ENCODE results near the gene CLEC16A.

Gene CLEC16A

DNA sequence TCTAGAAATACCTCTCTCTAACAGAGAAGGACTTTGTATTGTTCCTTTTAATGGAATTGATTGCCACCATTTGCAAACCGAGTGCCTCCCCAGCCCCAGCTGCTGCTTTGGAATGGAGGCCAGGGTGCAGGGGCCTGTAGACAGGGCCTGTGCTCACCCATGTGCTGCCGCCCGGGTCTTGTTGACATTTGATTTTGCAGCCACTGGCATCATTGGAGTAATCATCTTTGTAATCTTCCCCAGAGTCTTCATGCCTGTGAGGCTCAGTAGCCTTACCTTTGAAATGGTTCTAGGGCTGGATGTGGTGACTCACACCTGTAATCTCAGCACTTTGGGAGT is 119.8 kb downstream of the CLEC16A start:
- DNase-seq = no peak

DNA sequence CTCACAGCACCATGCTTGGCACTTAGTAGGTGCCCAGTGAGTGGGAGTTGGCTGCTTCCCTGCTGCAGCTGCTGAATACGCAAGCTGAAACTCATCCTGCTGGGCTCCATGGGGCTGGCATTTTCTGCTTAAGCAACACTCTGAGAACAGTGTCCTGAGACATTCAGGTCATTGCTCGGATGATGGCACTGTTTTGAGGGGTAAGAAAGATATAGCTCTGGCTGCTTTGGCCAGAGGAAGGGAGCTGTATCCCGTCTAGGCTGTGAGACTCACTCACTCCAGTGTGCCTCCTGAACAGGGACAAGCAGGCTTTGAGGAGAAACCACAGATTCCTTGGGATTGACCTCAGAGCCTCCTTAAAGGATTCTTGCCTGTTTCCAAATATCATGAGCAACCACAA is 120.5 kb downstream of the CLEC16A start:
- DNase-seq = no peak

DNA sequence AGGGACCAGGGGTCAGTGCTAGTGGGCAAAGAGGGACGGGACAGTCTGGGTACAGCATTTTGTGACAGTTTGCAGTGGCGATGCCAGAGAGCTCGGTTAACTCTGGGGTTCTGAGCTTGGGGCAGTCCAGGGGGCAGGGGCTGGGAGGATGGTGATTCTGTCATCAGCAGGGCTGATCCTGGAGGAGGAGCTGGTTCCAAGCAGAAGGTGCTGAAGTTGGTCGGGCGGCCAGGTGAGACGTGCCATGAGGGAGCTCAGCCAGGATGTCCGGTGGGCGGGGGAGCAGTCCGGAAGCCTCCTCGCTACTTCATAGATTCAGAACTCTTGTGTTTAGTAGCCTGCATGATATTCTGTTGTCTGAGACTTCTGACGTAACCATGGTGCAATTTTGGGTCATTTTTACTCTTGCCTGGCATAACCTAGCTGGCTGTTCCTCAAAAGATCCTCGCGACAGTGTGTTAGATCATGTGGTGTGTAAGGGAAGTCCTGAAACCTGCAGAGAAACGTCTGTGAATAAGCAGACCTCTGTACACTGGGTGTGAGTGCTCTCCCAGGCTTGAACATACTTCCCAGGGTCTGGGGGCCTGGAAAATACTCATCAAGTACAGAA is 122.0 kb downstream of the CLEC16A start:
- no peak for DNase-seq

DNA sequence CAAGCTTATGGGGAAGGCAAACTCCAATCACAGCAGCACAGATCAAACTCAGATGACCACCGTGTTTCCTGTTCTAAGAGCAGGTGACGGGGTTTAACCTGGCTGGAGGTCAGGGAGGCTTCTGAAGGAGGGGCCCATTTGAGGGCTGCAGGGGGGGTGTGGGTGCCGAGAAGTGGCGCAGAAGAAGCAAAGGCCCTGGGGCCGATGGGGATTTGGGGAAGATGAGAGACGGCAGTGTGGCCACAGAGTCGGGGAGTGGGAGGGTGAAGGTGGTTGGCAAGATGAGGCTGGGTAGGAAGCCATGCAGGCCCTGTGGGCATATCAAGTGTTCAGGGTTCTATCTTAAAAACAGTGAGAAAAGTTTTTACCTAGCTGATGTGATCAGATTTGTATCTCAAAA is 122.9 kb downstream of the CLEC16A start:
- no peak for DNase-seq

DNA sequence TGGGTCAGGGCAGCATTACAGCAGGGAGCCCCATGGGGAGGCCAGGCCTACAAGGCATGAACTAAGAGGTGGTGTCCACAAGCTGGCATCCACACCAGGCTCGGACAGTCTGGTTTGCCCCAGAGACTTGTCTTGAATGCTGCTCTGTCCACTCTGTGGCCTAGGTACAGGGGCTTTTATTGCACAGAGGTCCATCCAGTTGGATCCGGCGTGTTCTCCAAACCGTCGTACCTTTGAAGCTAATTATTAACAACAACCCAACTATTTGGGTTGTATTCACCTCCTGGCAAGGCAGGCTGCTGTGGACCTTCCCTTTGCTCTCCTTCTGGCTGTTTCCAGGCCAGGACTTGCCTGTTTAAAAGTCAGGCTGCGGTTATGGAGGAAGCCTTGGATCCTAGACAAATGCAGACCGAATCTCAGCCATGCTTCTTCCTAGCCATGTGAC is 123.4 kb downstream of the CLEC16A start:
- no peak for DNase-seq

DNA sequence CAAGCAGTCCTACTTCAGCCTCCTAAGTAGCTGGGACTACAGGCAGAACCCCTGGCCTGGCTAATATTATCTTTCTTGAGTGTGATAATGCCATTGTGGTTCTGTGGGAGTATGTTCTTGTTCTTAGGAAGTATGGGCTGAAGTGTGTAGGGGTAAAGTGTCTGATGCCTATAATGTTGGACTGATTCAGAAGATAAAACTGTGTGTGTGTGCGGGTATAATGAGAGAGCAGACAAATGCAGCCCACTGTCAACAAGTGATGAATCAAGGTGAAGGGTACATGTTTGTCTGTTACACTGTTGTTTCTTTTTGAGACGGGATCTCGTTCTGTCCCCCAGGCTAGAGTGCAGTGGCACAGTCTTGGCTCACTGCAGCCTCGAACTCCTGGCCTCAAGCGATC is 127.5 kb downstream of the CLEC16A start:
- DNase-seq = no peak

DNA sequence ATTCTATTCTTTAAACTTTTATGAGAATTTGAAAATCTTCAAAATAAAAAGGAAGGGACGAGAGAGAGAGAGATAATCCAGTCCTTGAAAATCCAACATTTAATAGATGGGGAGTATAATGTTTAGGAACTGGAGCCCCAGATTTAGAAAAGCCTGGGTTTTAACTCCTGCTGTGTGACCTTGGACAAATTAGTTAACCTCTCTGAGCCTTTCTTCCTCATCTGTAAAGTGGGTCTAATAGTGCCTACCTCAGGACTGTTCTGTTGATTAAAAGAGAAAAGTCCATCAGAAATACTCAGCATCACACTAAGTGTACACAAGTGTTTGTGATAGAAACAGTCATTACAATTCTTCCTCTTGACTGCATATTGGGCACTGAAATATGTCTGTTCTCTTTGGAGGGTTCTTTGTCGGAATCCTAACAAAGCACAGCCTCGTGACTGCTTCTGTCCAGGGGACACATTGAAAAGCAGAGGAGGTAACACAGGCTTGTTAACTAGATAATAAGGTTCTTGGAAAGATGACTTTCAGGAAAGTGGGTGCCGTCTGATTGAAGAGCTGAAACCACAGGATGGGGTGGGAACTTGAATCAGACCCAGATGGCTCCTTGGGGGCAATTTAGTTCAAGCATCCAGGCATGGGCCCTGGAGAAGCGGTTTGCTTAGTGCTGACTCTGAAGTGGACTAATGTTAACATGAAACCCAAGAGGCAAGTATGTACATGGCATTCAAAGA is 128.2 kb downstream of the CLEC16A start:
- DNase-seq = no peak

DNA sequence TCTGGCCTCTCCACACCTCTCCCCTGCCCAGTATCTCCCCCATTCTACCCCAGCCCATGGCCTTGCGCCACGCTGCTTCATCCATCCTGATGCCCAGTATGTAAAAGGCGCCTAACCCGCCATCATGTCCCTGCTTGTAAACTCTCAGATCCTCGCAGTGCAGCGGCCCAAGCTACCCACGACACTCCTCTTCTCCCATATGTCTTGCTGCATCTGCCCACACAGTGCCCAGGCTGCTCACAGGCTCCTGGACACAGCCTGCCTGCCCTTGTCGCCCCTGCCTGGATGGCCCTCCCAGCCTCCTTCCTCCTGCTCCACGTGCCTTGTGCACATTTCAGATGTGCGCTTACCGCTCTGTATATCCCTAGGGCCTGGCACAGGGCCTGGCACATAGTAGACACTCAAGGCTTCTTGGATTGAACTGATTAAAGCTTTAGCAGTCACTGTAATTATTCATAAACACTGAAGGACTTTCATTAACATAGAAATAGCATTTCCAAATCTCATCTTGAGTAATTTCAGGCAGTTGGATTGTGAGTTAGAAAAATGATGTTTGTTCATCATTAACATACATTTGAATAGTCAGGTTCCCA is 129.1 kb downstream of the CLEC16A start:
- no peak for DNase-seq

DNA sequence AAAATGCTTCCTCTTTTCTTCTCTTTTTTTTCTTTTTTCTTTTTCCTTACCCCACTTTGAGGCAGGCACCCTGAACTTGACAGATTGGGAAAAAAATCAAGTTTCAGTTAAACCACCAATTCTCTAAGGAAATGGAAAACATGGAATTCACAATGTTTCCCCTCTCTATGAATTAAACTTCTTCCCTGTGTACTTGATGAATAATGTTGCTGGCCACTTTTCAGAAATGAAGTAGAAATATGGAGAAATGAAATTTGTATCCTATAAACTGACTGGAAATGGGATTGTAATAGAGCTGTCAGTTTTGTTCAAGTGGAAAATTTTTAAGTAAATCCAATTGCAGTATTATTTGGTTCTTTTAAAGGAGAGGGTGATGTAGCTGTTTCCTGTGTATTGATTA is 129.8 kb downstream of the CLEC16A start:
- no peak for DNase-seq

DNA sequence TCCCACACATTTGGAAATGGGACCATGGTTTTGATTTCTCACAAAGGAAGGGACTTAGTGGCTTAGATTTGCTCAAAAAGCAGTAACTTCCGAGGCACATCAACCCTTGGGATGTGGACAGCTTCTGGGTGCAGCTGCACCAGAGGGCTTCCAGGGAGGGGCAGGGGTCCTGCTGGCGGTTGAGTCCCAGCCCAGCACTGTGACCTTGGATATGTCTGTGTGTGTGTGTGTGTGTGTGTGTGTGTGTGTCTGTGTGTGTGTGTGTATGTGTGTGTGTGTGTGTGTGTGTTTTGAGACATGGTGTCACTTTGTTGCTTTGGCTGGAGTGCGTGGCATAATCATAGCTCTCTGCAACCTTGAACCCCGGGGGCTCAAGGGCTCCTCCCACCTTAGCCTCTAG is 130.8 kb downstream of the CLEC16A start:
- no peak for DNase-seq

DNA sequence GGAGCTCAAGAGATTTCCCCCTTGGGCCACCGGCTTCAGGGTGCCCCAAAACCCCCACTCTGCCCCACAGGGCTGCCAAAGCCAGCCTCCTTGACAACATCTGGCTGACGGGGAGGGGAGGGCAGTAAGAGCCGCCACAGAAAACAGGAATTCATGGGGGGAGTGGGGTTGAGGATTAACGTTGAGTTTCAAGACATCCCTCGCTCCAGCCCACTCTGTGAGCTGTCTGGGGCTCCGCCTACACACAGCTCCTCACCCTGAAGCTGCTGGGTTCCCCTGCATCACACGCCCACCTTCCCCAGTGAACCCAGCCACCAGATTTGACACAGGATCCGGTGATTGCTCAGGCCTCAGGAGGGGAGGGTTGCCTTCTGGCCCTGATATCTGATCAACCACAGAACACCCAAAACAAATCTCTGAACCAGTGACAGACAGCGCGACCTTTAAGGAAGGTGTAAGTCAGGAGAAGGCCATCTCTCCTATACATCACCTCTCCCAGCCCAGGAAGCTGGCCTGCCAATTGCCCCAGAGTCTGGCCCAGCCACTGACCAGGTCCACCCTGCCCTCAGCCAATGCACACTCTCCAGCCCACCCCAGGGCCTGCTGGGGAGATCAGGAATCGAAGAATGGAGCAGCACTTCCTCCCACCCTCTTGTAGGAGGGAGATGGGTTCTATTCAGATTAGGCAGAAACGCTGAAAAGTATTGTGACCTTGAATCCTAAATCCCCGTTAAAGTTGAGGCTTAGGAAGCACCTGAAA is 132.1 kb downstream of the CLEC16A start:
- no peak for DNase-seq

DNA sequence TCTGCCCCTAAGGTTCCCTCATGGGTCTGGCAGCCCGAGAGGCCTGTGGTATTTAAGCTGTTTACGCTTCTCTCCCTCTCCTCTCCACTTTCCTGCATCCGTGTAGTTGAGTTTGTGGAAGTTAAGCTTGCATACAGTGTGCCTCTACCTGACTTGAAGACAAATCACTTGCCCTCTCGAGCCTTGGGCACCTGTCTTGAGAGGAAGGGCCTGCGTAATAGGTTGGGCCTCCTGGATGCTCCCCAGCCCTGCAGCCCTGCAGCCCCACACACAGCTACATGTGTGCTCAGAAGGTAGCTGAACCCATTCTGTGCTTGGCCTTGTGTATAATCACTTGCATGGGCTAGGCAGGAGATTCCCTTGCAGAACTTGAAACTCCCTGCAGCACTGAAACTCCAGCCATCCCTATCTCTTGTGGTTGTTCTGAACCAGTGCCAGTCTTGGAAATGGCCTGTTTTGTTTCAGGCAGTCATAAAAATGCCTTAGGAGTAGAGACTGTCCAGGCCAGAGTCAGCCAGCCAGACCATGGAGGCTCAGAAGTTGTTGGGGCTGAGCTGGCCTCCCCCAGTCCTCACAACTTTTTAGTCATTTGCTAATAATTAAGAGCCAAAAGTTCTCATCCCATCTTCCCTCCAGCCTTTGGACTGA is 134.6 kb downstream of the CLEC16A start:
- no peak for DNase-seq

DNA sequence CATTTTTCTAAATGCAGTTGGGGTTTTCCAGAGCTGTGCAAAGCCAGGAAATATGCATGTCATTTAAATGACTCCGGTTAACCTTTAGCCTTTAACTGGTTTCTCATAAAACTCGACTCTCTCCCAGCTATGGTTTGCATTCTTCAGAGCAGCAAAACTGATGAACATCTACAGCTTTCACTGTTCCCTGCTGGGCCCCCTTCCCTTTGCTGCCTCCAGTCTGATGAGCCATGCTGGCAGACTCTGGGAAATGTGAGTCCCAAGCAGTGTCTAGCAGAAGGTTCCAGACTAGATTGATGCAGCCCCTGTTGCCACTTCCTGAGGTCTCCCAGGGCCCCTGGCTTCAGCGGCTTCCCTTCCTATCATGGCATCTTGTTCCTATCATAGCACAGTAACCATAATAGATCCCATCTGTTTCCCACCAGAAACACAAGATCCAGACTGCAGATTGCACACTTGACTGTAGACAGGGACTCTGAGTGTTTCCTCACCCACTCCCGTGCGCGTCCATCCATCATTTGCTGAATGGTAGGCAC is 135.4 kb downstream of the CLEC16A start:
- no peak for DNase-seq

DNA sequence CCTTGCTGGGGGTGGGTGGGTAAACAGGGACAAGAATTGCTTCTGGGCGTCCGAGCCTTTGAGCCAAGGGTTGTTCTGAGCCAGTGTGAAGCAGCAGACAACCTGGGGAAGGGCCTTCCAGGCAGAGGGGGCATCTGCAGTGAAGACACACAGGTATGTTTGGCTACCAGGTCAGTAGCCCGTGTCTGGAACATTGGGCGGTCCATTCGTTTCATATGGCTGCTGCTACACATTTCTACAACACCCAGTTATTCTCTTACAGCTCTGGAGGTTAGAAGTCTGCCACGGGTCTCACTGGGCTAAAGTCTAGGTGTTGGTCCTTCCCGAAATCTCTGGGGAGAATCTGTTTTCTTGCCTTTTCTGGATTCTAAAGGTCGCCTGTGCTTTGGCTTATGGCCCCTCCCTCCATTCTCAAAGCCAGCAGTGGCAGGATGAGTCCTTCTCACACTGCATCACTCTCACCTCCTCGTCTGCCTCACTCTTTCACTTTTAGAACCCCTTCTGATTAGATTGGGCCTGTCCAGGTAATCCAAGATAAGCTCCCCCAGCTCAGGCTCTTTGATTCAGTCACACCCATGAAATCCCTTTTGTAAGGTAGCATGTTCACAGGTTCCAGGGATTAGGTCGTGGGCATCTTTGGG is 136.1 kb downstream of the CLEC16A start:
- DNase-seq = no peak

DNA sequence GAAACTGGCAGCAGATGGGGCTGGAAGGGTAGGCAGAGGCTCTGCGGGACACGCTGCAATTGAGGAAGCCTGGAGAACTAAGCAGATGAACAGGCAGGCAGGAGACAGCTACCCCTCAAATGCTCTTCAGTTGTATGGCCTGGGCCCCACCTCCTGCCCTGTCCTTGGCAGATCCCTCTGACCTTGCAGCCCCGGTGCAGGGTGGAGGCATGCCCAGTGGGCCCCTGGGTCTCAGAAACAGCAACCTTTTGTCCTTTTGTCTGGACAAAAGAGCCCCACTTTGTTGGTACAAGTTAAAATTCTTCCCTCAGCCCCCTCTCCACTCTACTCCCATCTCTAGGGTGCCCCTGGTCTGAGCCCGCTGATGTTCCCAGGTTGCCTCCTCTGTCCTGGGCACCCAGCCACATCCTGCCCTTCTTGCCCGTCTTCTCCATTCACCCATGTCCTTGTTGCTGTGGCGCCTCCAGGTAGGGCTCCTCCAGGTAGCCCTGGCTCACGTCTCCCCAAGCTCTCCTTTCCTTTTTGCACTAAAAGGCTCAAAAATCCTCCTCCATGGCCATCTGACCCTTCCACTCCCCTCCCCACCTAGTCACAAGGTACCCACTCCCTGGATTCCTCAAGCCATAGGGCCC is 136.8 kb downstream of the CLEC16A start:
- no peak for DNase-seq

DNA sequence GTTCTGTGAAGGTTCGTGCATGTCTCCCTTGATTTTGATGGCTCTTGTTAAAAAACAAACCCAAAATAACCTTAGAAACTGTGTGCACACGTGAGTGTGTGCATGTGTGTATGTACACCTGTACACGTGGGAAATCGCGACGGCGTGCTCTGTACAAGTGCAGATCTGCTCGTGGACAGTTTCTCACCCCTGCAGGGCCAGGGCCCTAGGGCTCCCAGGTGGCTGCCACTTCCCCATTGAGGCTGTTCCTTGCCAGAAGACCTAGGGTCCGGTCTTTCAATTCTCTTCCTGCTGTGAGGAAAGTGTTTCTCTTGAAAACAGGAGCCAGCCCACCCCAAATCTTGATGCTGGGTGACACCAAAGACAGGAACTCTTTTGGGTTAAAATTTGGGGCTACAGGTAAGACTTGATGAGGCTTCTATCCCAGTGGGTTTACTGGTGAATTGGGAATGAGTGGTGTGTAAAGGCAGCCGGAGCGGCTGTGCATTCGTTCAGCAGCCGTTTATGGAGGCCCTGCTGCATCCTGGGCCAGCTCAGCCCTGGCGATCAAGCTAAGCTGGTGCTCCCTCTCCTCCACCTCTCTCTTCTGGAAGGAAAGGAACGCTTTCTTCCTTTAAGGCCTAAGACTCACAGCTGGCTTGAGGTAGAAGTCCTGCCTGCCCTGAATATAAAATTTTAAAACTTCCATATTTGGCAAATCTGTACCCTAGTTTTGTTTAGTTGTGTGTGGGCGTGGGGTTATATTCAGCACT is 137.9 kb downstream of the CLEC16A start:
- no peak for DNase-seq

DNA sequence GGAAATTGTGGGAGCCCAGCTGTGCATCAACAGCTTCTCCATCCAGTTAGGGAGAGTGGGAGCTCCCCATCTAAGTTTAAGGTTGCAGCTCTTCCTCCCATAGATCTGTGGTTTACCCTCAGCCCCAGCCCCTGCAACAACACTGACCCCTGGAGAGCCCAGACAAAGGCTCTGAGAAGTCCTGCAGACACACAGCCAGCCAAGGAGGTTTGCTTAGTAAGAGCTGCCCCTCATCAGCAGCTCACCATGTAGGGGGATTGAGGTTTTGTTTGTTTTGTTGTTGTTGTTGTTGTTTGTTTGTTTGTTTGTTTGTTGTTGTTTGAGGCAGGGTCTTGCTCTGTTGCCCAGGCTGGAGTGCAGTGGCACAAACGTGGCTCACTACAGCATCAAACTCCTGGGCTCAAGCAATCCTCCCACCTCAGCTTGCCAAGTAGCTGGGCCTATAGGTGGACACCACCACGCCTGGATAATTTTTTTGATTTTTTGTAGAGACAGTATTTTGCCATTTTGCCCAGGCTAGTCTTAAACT is 138.6 kb downstream of the CLEC16A start:
- no peak for DNase-seq

DNA sequence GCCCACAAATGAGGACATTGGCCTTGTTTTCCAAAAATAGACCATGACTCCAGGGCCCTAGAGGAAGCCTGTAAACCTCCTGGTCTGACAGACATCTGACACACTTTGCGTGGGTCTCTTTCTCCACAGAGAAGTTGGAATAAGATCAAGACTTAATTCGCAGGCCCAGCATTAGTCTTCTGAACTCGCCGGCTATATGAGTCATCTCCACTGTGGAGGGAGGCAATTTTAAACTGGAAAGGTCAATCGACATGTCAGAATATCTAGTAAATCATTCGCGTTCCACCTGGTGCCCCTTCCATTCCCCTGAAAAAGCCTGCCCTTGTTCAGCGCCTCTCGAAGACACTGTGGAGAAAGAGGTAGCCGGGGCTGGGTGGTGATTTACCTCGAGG is 140.1 kb downstream of the CLEC16A start:
- DNase-seq = no peak

DNA sequence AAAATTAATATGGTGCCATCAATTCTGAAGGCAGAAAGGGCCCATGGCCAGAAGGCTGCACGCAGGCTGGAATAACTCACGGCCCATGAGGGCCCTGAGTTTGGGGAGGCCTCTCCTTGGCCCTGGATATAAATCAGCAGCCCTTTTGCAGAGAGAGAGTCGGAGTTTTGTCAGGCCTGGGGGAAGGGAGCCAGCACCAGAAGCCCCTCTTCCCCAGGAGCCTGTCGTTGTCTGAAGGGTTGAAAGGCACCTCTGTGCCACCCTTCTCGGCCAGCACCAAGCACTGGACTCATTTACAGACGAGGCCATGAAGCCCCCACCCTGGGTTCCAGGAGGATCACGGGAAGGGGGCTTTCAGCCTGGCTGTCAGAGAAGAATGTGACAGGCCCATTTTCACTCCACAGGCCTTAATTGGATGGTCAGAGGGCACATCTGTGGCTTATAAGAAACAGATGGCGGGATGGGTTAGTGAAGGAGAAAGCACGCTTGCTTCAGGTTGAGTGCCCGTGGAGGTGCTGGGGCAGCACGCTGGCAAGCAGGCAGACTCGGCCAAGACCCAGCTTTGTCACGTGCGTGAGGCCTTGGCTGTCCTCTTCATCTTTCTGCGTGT is 140.6 kb downstream of the CLEC16A start:
- DNase-seq = no peak

DNA sequence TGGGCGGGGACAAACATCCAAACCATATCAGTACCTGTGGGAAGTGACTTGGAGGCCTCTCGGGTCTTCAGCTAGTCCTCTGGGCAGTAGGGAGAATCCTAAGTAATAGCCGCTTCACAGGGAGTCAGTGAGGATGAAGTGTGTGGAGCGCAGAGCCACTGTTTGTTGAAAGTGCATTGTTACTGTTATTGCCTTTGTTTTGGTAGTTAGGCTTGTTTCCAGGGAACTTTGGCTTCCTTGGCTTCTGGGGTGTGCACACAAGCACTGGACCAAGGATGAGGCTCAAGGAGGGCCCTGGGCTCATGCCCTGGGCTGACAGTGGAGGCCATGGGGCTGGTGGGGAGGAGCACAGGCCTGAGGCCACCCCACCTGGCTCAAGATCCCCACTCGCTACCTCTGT is 141.6 kb downstream of the CLEC16A start:
- no peak for DNase-seq

DNA sequence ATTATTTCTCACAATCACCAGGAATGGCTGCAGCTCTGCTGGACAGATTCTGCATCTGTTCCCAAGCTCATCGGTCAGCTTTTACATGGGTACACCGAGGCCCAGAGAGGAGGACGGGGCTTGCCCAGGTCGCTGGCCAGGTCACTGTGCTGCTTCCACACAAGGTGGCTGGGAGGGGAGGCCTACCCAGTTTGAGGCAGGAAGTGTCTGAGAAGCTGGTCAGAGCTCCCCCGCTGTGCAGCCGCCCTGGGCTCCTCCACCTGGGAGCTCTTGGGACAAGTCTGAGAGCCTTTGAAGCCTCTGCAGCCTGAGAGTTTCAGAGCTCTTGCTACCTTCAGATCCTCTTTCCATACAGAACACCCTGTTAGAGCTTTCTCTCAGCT is 143.3 kb downstream of the CLEC16A start:
- DNase-seq = no peak

Measured in activated CD4-positive, alpha-beta T cell treated with anti-CD3 and anti-CD28 coated beads for 1 hour (primary cell).